Thyroid gland (tissue), 4 donors: ENCODE results near the gene VWC2.

Experiments used
- CTCF ChIP-seq, 6 experiments: fragments of 200-600 bp in 3 of 6; fragments of 450-650 bp in 3 of 6; sonication (generic) in 3 of 6; IDR thresholded peaks; one replicate each; pipeline ENCODE4 v1.5.1; 2016 to 2019; ENCODE audit warnings: antibody characterized with exemption in 6 of 6, mild to moderate bottlenecking in 2 of 6, inconsistent platforms in 1 of 6, moderate library complexity in 1 of 6
- POLR2A ChIP-seq, 2 donors: fragments of 450-650 bp; IDR thresholded peaks; one replicate each; pipeline ENCODE4 v1.6.1; 2017; ENCODE audit warnings: antibody characterized with exemption in 2 of 2, mild to moderate bottlenecking in 2 of 2, moderate library complexity in 1 of 2

- TF ChIP-seq CTCF (IDR thresholded peaks at IDR 0.05): no peak
- TF ChIP-seq POLR2A (IDR thresholded peaks at IDR 0.05): no peak
Measured at GRCh38 chr7:49787980-49788379, 14.5 kb downstream of the VWC2 start.
